ENCODE results near the gene ANK3. TPM values are rescaled to one million over a fixed set of nuclear protein-coding genes. Genes with fewer than 3 reads are reported as not detected.

ANK3 gene
- total and polyA plus RNA-seq, 4 experiments from 2014 or later, result 7.2 to 90.1 (median 55.8) TPM

GRCh38 chr10:60200012-60200681 lies 189.5 kb downstream of the ANK3 start:
- H3K27me3 ChIP-seq (ENCODE audit: insufficient read depth, low read length), result no peaks in the 10 kb centered on the region
- peaks cover 16% of the 10 kb centered on the region for H3K36me3 ChIP-seq (ENCODE audit: insufficient read depth, low read length)
- Mint-ChIP-seq H3K4me1 (no peaks in the 10 kb centered on the region), H3K4me3 (no peak overlapping the region), H3K27me3 (no peaks in the 10 kb centered on the region), H3K27ac (no peak overlapping the region), H3K36me3 (peaks cover 41 to 56% of the 10 kb centered on the region in 2 donors), H3K9me3 (no peaks in the 10 kb centered on the region)
- POLR2A ChIA-PET (ENCODE audit: partially characterized antibody), result no interaction called here
- H3K27ac ChIP-seq (ENCODE audit: low read depth, low read length), result no peak overlapping the region
- CTCF ChIA-PET (ENCODE audit: partially characterized antibody), result interaction anchor here (0.9 kb wide), 1 partner anchor 447 kb away, joined by 3 read pairs; no protein-coding TSS in a partner anchor
- no peaks in the 10 kb centered on the region for H3K4me1 ChIP-seq (ENCODE audit: insufficient read depth, low read length)
- no peak for DNase-seq
- H3K4me3 ChIP-seq (ENCODE audit: low read length in 2 of 2), result no peak overlapping the region
- intact Hi-C loops (cut with micrococcal nuclease), result loop anchor here (10.0 kb wide), 1 partner anchor 575 kb away; no protein-coding TSS in a partner anchor
- no peaks in the 10 kb centered on the region for H3K9me3 ChIP-seq (ENCODE audit: control insufficient read depth in 1 of 2, low read length in 2 of 2)

- no peaks in the 10 kb centered on the region for H3K27me3 ChIP-seq (ENCODE audit: insufficient read depth, low read length)
- no peaks in the 10 kb centered on the region for H3K9me3 ChIP-seq (ENCODE audit: control insufficient read depth in 1 of 2, low read length in 2 of 2)
- H3K9me3 Mint-ChIP-seq, result no peaks in the 10 kb centered on the region
- no peak overlapping the region for H3K27ac ChIP-seq (ENCODE audit: low read depth, low read length)
- peaks cover 0 to 2% (median 0%) of the 10 kb centered on the region in 4 donors for H3K4me1 Mint-ChIP-seq
- intact Hi-C loops (cut with micrococcal nuclease), result no loop called here
- H3K36me3 Mint-ChIP-seq, result peaks cover 53 to 69% of the 10 kb centered on the region in 2 donors
- CTCF ChIA-PET (ENCODE audit: partially characterized antibody), result no interaction called here
- no peak overlapping the region for H3K4me3 ChIP-seq (ENCODE audit: low read length in 2 of 2)
- no peak for DNase-seq
- no peak overlapping the region for H3K4me3 Mint-ChIP-seq
- H3K27me3 Mint-ChIP-seq, result no peaks in the 10 kb centered on the region
- H3K27ac Mint-ChIP-seq, result no peak overlapping the region
- no peaks in the 10 kb centered on the region for H3K4me1 ChIP-seq (ENCODE audit: insufficient read depth, low read length)
- POLR2A ChIA-PET (ENCODE audit: partially characterized antibody), result no interaction called here
- peaks cover 16% of the 10 kb centered on the region for H3K36me3 ChIP-seq (ENCODE audit: insufficient read depth, low read length)
These were observed 192.5 kb downstream of the ANK3 start for GRCh38 chr10:60197206-60197605.

DNA sequence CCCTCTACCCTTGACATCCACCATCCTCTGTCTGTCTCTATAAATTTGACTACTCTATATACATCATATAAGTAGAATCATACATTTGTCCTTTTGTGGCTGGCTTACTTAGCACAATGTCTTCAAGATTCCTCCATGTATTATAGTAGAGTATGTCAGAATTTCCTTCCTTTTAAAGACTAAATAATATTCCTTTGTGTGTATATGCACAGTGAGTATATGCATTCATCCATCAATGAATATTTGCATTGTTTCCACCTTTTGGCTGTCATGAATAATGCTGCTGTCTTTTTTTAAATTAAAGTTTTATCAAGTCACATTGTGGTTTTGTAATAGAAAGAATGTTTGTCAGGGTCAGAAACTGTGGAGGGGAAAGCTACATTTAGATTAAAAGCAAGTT lies 195.3 kb downstream of the ANK3 start:
- intact Hi-C loops (cut with micrococcal nuclease), result no loop called here
- ChIA-PET POLR2A (ENCODE audit: partially characterized antibody) (no interaction called here), CTCF (ENCODE audit: partially characterized antibody) (no interaction called here)
- H3K4me1 Mint-ChIP-seq, result peaks cover 0 to 7% (median 0%) of the 10 kb centered on the region in 4 donors
- no peak overlapping the region for H3K27ac ChIP-seq (ENCODE audit: low read depth, low read length)
- H3K27me3 ChIP-seq (ENCODE audit: insufficient read depth, low read length), result no peaks in the 10 kb centered on the region
- no peak for DNase-seq
- peak overlapping the region in 1 of 7 donors; percentile 9 for H3K27ac Mint-ChIP-seq
- no peak overlapping the region for H3K4me3 ChIP-seq (ENCODE audit: low read length in 2 of 2)
- no peaks in the 10 kb centered on the region for H3K4me1 ChIP-seq (ENCODE audit: insufficient read depth, low read length)
- H3K27me3 Mint-ChIP-seq, result no peaks in the 10 kb centered on the region
- H3K9me3 Mint-ChIP-seq, result no peaks in the 10 kb centered on the region
- H3K36me3 Mint-ChIP-seq, result peaks cover 62 to 70% of the 10 kb centered on the region in 2 donors
- H3K36me3 ChIP-seq (ENCODE audit: insufficient read depth, low read length), result peaks cover 16% of the 10 kb centered on the region
- H3K4me3 Mint-ChIP-seq, result no peak overlapping the region
- H3K9me3 ChIP-seq (ENCODE audit: control insufficient read depth in 1 of 2, low read length in 2 of 2), result no peaks in the 10 kb centered on the region

DNA sequence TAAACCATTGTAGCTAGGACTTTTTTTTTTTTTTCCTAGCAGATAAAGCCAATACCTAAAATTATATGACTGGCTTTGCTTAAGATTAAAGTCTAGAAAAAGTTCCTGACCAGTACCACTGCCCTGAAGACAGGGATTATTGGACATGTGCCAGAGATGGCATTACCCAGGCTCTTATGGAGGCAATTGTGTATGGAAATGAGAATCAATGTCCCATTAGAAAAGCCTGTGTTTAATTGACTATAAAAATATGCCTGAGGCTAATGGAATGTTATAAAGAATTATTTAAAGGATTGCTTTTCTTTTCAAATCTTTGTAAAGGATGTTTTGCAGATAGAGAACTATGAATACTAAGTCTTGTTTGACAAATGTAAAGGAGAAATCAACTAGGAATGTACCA lies 196.7 kb downstream of the ANK3 start:
- Mint-ChIP-seq H3K9me3 (no peaks in the 10 kb centered on the region), H3K4me1 (peaks cover 0 to 7% (median 0%) of the 10 kb centered on the region in 4 donors), H3K27me3 (no peaks in the 10 kb centered on the region), H3K4me3 (no peak overlapping the region), H3K27ac (no peak overlapping the region), H3K36me3 (peaks cover 51 to 62% of the 10 kb centered on the region in 2 donors)
- CTCF ChIA-PET (ENCODE audit: partially characterized antibody), result no interaction called here
- Histone ChIP-seq H3K27me3 (ENCODE audit: insufficient read depth, low read length) (no peaks in the 10 kb centered on the region), H3K9me3 (ENCODE audit: control insufficient read depth in 1 of 2, low read length in 2 of 2) (no peaks in the 10 kb centered on the region), H3K36me3 (ENCODE audit: insufficient read depth, low read length) (peaks cover 16% of the 10 kb centered on the region), H3K4me1 (ENCODE audit: insufficient read depth, low read length) (no peaks in the 10 kb centered on the region), H3K4me3 (ENCODE audit: low read length in 2 of 2) (no peak overlapping the region), H3K27ac (ENCODE audit: low read depth, low read length) (no peak overlapping the region)
- POLR2A ChIA-PET (ENCODE audit: partially characterized antibody), result no interaction called here
- DNase-seq, result no peak
- intact Hi-C loops (cut with micrococcal nuclease), result no loop called here

DNA sequence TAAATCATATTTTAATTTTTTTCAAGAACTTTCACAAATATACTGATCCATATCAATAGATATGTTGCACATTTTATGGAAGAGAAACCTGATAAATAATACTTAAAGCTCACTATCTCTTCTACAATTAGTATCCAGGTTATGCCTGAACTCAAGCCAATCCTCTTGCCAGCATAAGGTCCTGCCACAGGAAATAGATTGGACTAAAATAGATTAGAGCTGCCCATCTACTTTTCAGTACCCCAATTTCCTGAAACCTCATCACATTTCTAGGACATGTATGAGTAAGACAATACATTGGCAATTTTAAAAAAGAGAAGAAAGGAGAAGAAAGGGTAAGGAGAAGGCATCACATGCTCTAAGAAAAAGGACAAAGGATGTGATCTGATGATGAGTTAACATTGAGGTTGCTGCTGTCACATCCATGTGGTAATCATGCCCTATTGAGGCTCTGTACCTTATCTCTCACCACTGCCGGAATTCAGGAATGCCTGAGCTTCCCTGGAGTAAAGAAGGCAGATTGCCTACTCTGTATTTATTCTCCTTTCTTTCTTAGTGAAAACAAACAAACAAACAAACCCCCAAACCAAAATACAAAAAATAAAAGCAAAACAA lies 199.7 kb downstream of the ANK3 start:
- Mint-ChIP-seq H3K9me3 (no peaks in the 10 kb centered on the region), H3K4me1 (peaks cover 0 to 7% (median under 1%) of the 10 kb centered on the region in 4 donors), H3K4me3 (no peak overlapping the region), H3K27ac (peak overlapping the region in 1 of 7 donors; percentile 10), H3K27me3 (no peaks in the 10 kb centered on the region), H3K36me3 (peaks cover 52 to 57% of the 10 kb centered on the region in 2 donors)
- peaks cover 5% of the 10 kb centered on the region for H3K36me3 ChIP-seq (ENCODE audit: insufficient read depth, low read length)
- no peak overlapping the region for H3K27ac ChIP-seq (ENCODE audit: low read depth, low read length)
- no peak overlapping the region for H3K4me3 ChIP-seq (ENCODE audit: low read length in 2 of 2)
- DNase-seq, result no peak
- intact Hi-C loops (cut with micrococcal nuclease), result no loop called here
- no peaks in the 10 kb centered on the region for H3K27me3 ChIP-seq (ENCODE audit: insufficient read depth, low read length)
- ChIA-PET CTCF (ENCODE audit: partially characterized antibody) (no interaction called here), POLR2A (ENCODE audit: partially characterized antibody) (no interaction called here)
- no peaks in the 10 kb centered on the region for H3K9me3 ChIP-seq (ENCODE audit: control insufficient read depth in 1 of 2, low read length in 2 of 2)
- H3K4me1 ChIP-seq (ENCODE audit: insufficient read depth, low read length), result no peaks in the 10 kb centered on the region

- H3K27me3 ChIP-seq (ENCODE audit: insufficient read depth, low read length), result no peaks in the 10 kb centered on the region
- H3K4me3 Mint-ChIP-seq, result no peak overlapping the region
- intact Hi-C loops (cut with micrococcal nuclease), result no loop called here
- H3K9me3 ChIP-seq (ENCODE audit: control insufficient read depth in 1 of 2, low read length in 2 of 2), result no peaks in the 10 kb centered on the region
- H3K4me3 ChIP-seq (ENCODE audit: low read length in 2 of 2), result no peak overlapping the region
- DNase-seq, result no peak
- H3K27ac ChIP-seq (ENCODE audit: low read depth, low read length), result no peak overlapping the region
- ChIA-PET POLR2A (ENCODE audit: partially characterized antibody) (no interaction called here), CTCF (ENCODE audit: partially characterized antibody) (no interaction called here)
- H3K27ac Mint-ChIP-seq, result no peak overlapping the region
- peaks cover 43 to 47% of the 10 kb centered on the region in 2 donors for H3K36me3 Mint-ChIP-seq
- H3K4me1 Mint-ChIP-seq, result peaks cover 0 to 5% (median under 1%) of the 10 kb centered on the region in 4 donors
- H3K9me3 Mint-ChIP-seq, result no peaks in the 10 kb centered on the region
- H3K36me3 ChIP-seq (ENCODE audit: insufficient read depth, low read length), result peaks cover 5% of the 10 kb centered on the region
- no peaks in the 10 kb centered on the region for H3K4me1 ChIP-seq (ENCODE audit: insufficient read depth, low read length)
- no peaks in the 10 kb centered on the region for H3K27me3 Mint-ChIP-seq
These were observed 201.1 kb downstream of the ANK3 start for GRCh38 chr10:60188548-60188947.

GRCh38 chr10:60187691-60188090 lies 202.0 kb downstream of the ANK3 start:
- Histone ChIP-seq H3K4me1 (ENCODE audit: insufficient read depth, low read length) (no peaks in the 10 kb centered on the region), H3K4me3 (ENCODE audit: low read length in 2 of 2) (no peak overlapping the region), H3K9me3 (ENCODE audit: control insufficient read depth in 1 of 2, low read length in 2 of 2) (no peaks in the 10 kb centered on the region), H3K27ac (ENCODE audit: low read depth, low read length) (no peak overlapping the region), H3K27me3 (ENCODE audit: insufficient read depth, low read length) (no peaks in the 10 kb centered on the region), H3K36me3 (ENCODE audit: insufficient read depth, low read length) (peaks cover 5% of the 10 kb centered on the region)
- Mint-ChIP-seq H3K9me3 (no peaks in the 10 kb centered on the region), H3K27ac (peak overlapping the region in 3 of 7 donors; percentile 23 to 43 (median 28)), H3K4me1 (peaks cover 0 to 5% (median under 1%) of the 10 kb centered on the region in 4 donors), H3K36me3 (peaks cover 35 to 48% of the 10 kb centered on the region in 2 donors), H3K4me3 (no peak overlapping the region), H3K27me3 (no peaks in the 10 kb centered on the region)
- no peak for DNase-seq
- POLR2A ChIA-PET (ENCODE audit: partially characterized antibody), result no interaction called here
- intact Hi-C loops (cut with micrococcal nuclease), result no loop called here
- CTCF ChIA-PET (ENCODE audit: partially characterized antibody), result no interaction called here
